ENCODE results near the gene CTRB1.
"Not testable (repeated sequence)": the region's sequence is repeated elsewhere in the genome, so short reads cannot be mapped to it uniquely, and the experiment has no call there.

CTRB1 gene

DNA sequence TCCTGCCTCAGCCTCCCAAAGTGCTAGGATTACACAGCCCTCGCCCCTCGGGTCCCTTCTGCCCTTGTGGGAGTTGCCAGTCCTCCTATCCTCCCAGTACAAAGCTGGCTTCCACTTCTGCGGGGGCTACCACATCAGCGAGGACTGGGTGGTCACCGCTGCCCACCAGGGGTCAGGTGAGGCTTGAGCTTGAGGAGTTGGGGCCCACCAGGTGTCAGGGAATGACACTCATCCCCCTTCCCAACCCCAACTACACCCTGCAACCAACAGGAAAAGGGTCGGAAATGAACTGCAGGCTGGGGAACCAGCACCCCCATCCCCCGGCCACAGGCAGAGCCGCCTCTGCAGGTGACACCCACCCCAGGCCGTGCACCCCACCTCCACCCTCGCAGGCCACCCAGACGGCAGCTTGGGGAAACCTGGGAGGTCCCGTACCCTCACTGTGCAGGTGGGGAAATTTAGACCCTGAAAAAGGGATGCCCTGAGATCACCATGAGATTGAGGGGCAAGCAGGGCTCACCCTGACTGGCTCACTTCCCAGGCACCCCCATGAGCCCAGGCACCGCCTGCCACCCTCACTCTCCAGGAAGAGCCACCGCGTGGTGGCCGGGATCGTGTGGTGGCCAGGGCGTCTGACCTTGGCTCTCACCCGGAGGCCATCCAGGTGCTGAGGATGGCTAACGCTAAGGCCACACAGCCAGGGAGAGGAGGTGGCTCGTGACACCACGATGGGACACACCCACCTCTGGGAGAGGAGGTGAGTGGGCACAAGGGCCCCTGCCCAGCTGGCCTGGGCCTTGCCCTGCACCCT, 8.0 kb downstream of the CTRB1 start:
- no peak for DNase-seq

DNA sequence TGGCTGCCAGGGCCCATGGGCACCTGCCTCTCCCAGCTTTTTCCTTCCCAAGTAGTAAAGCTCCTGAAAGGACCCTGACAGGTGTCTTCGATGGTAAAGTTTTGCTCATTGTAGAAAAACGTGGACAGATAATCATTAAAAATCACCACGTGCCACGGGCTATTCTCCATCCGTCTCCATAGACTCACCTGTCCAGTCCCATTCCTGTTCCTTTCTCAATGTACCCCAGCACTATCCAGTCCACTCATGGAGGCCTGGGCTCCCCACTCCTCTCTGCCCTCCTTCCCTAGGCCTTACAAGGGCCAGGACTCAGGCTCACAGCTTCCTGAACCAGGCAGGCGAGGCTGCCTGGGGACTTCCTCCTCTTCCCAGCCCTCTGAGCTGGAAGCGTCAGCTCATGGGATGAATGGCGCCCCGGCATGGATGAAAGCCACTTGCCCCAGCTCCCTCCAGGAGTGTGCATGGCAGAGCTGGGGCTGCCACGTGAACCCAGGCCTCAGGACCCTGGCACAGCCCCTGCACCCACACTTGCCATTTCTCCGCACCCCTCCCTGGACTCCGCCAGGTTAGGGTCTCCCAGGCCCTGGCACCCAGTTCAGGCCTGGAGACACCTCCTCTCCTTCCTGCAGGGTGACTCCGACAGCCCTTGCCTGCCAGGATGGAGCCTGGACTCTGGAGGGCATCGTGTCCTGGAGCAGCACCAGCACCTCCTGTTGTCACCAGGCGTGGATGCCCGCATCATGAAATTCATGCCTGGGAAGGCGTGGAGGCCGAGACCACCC, 8.8 kb downstream of the CTRB1 start:
- no peak for DNase-seq

DNA sequence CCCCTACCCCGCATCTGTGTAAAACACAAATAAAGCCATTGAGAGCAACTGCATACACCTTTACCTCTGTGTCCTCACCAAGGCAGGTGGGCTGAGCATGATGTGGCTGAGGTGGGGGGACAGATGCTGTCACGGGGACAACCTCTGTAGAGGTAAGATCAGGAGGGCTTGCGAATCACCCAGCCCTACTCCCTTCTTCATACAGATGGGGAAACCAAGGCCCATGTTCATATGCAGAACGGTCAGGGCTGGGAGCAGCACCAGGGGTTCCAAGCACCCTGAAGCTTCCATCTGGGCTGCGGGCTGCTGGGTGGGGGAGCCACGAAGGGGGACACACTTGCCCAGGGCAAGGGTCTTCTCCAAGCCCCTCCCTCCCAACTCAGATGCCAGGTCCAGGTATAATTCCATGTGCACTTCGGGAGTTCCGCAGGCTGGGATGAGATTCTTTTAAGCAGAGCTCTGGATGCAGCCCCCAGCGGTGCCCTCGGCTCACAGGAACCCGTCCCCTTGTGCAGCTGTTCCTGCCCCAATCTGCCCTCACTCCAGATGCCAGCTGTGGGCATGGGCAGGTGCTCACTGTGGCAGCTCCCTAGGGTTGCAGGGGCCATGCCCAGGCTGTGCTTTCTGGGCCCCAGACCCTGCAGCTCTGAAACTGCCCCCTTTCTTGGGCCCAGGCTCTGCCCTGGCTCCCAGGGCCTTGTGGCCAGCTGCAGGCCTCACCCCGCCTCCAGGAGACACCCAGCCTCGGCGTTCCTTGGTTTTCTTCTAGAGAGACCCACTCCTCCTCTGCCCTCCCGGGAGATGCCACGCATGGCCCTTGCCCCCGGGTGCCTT, 9.6 kb downstream of the CTRB1 start:
- no peak for DNase-seq

DNA sequence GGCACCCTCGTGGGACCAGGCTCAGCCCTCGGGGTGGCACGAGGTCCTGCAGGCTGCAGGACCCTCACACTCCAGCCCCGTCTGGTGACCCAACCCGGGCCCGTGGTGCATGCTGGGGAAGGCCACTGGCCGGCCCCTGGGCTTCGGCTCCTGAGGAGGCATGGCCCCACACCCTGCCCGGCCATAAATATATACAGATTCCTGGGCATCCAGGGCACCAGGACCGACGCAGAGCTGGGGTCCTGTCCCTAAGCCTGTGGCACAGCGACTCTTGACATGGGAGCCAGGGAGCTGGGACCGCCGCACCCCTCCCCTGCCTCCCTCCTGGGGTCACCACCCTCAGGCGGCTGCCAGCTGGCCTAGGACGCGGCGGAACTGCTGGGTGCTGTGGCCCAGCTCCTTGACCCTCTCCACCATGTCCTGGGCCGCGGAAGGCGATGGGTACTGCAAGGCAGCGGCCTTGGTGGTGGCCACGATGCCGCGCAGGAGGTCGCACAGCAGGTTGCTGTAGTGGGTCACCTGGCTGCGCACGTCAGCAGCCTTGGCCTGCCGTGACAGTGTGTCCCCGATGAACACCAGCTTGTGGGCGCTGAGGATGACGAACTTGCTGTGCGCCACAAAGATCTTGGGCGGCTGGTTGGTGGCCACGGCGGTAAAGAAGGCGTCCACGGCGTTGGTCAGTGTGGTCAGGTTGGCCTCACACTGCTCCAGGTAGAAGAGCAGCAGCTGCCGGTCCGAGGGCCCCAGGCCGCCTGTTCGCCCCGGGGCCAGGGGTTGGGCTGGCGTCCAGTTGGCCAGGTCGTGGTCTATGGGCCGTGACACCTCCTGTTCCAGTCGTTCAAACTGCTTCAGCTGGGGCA, 10.6 kb downstream of the CTRB1 start:
- DNase-seq = no peak

DNA sequence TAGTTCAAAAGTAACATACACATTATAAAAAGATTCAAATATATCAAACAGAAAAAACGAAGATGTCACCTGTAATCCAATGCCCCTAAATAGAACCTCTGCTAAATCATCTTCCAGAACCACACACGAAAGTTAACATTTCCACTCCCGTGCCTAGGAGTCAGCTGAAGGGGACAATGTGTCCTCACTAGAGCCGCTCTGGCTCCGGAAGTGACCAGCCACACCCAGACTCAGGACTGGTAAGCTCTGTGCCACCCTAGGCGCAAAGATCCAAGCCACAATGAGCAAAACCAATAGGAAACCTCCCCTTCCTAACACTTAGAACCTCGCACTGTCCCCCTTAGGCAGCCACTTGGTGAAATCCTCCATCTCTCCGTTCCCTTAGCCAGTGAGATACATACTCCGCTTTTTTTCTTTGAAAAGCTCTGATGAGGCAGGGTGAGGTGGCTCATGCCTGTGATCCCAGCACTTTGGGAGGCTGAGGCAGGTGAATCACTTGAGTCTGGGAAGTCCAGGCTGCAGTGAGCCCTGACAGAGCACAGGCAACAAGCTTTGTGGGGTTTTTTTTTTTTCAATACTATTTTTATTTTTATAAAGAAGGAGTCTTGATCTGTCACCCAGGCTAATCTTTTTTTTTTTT, 11.8 kb downstream of the CTRB1 start:
- DNase-seq = no peak

DNA sequence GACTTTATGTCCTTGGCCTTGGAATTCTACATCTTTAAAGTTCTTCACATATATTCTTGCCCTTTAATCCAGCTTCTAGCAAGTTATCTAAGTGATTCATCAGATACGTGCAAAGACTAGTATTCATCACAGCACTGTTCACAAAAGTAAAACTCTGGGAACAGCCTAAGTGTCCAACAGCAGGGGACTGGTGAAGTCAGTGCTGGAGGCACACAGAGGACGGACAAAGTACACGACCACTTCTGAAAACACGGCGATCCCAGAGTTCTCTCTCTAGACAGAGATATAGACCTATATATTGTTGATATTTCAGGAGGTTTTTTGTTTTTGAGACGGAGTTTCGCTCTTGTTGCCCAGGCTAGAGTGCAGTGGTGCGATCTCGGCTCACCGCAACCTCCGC, 12.8 kb downstream of the CTRB1 start:
- DNase-seq = no peak

DNA sequence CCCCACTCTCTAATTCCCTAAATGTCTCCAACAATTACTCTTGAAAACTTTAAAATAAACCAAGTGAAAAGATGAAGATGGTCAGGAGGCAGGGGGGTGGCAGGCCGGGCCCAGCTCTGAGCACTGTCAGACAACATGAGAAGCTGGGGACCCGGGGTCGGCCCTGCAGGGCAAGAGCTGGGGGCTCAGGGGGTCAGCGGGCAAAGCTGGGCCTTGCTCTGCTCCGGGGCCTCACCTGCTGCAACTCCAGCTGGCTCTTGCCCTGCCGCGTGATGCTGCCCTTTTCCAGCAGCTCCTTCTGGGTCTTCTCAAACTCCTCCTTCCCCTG, 14.8 kb downstream of the CTRB1 start:
- no peak for DNase-seq

DNA sequence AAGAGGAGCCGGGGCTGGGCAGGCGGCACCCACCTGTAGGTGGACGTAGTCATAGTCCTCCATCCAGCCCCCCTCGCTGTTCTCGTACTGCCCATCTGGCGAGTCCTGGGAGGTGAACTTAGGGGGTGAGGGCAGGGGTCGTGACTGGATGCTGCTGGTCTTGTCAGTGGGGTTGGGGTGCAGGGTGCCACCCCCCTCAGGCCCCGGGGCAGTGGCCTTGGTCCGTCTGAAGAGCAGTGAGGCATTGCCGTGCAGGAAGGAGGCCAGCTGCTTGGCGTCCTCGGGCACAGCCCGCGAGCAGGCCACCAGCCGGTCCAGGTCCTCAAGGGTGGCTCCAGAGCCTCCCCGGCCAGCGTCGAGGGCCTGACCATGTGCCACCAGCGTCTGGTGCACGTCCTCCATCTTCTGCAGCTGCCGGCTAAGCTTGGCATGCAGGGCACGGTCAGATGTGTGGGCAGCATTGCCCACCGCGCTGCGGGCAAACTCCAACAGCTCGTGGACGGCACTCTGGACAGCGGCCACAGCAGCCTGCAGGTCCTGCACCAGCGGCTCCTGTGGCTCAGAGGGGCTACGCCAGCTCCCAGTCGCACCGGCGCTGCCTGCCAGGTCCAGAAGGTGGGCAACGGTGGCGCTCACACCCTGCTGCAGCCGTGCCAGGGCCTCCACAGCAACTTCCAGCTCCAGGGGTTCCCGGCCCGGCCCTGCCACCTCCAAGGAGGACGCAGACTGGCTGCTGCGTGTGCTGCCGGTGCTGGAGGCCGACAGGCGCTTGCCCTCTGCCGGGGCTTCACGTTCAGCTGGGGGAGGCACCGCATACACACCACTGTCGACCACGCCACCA, 16.3 kb downstream of the CTRB1 start:
- DNase-seq = no peak

DNA sequence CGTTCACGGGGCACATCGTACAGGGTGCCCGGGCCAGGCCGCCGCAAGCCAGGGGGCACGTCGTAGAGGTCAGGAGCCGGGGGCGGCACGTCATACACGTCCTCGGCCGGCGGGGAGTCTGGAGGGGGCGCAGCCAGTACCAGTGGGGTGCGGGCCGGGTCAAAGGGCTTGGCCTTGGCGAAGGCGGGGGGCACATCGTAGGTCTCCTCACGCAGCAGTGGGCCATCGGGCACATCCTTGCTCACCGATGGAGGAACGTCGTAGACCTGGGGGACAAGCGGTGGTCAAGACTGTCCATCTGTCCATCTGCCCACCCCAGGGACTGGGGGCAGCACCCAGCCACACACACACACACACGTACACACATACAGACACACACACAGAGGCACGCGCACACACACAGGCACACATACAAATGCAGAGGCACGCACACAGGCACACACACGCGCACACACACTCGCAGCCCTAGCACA, 17.0 kb downstream of the CTRB1 start:
- no peak for DNase-seq

DNA sequence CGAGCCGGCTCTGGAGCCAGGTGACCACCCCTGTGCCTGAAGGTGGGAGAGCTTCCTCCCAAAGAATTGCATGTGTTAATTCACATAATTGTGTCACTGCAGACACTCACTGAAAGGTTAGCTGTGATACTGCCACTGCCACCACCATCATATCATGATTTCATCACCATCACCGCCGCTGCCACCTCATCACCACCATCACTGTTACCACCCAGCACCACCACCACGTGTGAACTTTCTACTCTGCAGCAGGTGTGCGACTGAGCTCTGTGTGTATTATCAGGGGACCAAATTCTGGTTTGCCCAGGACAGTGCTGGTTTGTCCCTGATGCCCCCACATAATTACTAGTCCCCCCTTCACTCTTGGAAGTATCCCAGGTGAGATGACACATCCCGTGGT, 17.4 kb downstream of the CTRB1 start:
- DNase-seq = no peak

DNA sequence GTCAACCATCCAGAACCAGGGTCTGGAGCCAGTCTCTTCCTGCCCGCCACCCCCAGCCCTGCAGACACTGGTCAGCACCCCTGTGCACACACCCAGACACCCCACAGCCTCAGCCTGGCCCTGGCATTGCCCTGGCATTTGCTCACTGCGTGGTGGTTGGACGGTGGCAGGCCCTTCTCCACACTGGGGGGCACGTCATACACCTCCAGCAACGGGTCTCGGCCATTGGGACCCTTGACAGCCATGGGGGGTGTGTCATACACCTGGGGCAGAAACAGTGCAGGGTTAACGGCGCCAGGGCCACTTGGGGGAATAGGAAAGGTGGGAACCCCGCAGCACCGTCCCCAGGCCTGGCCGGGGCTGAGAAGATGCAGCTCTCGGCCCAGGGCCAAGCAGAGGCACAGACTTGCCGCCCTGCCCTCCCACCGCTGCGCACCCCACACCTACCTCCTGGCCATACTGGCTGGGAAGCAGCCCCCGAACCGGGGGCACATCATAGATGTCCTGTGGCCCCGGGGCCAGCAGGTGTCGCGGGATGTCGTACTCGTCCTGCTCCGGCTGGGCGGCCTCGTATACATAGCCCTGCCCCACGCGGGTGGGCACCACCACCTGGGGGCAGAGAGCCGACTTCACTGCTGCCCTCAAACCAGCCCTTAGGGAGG, 18.1 kb downstream of the CTRB1 start:
- no peak for DNase-seq

DNA sequence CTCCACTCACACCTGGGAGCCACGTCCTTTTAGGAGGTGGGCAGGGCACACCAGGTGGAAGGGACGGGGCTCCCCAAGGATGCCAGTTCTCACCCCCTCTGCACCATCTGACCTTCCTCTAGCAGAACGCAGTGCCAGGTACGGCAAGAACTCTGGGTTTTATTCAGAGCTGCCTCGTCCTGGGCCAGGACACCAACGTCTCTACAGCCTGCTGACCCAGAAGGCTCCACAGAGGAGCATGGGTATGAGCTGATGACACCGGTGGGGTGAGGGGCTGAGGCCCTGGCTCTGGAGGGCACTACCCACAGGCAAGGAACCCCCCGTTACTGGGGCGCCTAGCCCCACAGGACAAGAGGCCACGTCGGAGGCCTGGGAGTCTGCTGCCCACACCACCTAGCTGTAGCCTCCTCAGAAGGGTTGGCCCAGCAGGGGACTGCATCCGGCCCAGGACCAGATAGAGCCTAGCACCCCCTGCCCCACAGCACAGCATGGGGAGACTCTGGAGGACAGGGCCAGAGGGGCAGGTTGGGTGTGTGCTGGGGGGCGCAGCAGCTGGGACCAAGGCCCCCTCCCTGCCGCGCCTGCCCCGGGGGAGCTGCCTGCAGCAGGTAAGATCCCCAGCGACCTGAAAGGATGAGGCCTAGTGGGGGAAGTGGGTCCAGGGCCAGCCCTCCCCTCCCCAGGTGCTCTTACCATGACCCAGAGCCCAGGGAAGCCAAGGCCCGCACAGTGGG, 18.8 kb downstream of the CTRB1 start:
- DNase-seq = no peak

DNA sequence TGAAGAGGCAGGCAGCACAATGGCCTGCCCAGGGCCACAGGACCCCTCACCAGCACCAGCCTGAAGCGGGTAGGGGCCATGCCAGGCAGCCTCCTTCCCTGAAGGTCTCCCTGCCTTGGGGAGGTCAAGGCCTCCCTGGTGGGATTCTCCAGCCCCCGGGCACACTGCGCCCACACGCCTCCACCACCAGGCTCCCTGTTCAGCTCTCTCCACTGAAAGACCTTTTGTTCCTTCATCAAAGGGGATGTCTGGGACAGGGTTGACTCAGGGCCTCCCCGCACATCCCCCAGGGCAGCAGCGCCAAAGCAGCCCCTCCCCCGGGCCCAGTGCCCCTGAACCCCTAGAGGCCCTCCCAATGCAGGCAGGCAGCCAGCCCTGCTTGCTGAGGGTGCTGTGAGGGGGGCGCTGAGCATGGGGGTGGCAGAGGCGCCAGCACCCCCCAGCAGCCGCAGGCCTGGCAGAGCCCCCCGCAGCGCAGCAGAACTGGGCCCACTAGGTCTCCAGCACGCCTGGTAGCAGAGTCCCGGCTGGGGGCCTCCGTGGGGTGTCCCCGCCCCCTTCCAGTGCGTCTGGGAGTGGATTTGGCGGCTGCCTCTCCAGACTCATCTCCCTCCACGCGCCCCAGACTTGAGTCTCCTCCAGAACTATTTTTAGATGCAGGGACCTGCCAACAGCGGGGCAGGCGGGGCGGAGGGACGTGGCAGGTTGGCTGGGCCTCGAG, 19.5 kb downstream of the CTRB1 start:
- no peak for DNase-seq

DNA sequence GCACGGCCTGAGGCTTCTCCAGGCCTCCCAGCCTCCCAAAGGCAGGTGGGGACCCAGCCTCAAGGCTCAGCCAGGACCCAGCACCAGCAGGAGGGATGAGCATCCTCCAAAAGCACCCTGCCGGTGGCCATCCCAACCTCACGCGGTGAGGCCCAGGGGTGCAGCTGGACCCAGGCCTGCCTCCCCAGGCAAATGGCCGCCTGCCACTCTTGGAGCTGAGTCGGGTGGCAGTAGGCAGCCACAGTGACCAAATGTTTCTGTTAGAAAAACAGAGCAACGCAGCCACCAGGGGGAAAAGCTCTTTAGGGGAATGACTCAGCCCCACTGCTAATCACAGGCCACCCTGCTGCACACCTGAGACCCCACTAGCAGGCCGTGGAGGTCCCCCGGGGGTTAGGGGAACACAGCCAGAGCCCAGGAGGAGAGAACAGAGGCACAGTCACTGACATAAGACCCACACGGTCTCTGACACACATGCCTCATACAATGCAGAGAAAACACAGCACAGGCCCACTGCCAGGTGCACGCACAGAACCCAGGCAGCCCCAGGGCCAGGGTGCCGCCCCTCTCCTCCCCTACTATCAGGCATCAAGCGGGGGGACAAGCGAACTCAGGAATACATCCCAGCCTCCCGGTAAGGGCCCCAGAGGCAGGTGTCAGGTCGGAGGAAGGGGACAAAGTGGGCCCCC, 20.2 kb downstream of the CTRB1 start:
- no peak for DNase-seq

DNA sequence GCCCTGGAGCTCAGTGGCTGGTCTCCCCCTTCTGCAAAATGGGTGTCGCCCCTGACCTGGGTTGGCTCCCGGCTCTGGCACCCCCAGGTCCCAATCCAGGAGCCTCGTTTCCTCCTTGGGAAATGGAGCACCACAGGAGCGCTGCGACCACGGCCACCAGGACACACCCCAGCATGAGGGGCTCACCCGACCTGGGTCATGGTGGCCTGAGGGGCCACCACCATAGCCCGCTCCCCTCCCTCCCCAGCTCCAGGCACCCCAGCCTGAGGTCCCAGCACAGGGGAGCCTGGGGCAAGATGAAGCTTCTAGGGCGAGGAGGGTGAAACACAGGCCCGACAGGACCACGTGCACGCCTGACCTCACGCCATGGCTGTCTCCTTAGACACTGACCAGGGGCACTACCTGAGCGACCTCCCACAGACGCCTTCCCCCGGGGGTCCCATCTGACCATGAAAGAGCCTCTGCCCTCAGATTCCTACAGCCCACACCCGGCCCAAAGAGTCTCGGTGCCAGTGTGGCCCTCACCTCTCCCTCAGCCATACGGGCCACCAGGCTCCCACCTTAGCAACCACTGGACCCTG, 20.8 kb downstream of the CTRB1 start:
- DNase-seq = no peak

DNA sequence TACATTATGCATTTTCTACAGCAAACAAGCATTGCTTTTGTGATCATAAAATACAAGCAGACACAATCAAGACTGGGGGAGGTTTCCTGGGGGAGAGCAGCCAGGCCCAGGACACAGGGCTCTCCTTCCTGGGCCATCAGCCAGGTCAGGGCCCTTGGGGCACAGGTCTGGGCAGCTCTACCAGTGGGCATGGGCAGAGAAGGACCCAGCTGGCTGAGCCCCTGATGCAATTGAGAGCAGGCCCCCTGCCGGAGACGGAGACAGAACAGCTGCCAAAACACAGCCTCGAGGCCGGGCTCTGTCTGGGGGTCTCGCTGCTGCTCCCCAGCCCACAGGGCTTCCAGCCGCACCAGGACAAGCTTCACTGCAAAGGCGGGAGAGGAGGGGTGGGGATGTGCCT, 21.8 kb downstream of the CTRB1 start:
- DNase-seq = not testable (repeated sequence)

DNA sequence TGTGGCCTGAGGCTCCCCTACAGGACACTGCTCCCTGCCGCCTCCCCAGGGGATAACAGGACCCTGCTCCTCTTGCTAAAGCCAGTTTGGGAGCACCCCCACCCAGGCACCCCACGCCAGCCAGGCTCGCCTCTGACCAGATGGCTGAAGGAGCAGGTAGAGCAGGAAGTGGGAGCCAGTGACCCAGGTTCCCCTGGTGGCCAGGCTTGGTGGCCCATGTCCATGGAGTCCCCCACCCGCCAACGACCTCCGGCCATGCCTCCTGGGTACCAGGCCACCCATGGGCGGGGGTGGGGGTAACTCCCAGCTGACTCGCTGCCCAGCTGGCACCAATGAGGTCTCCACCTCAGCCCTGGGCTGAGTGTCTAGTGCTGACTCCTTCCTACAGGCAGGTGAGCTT, 22.6 kb downstream of the CTRB1 start:
- DNase-seq = no peak

DNA sequence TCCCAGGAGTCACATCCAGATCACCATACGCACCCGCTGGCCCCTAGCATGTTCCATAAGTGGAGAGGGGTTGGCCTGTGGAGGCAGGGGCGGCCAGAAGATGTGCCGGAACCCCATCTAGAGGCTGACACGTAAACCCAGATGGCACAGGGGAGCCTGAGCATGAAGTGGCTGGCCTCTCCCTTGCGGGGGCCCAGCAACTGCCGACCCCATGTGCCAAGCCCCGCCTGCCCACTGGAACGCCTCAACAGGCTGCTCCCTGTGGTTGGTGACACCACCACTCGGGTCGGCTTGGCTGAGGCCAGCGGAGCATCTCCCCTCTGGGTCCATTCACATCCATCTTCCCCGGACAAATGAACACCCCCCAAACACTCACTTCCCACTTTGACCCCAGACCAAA, 23.2 kb downstream of the CTRB1 start:
- no peak for DNase-seq
